ENCODE data around the gene PRAC1. TPM values are rescaled to one million over a fixed set of nuclear protein-coding genes. Genes with fewer than 3 reads are reported as not detected.

PRAC1 gene
- total RNA-seq, 1 experiment from 2014 or later: not detected

DNA sequence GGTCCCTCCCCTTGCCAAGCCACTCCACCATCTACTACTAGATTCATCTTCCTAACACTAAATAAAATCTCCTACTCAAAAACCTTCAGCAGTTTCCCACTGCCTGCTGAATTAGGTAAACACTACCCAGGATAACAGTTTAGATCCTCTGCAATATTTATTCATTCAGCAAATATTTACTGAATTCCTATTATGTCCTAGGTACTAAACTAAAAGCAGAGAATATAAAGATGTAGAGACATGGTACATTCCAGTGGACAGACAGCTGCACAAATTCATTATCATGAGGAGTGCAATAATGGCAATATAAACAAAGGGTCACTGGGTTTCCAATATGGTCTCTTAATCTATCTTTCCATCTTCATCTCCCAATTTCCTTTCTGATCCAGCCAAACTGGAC, 37.0 kb upstream of the PRAC1 start:
- H2BK120ac ChIP-seq (ENCODE audit: low read depth, low read length, poor library complexity, severe bottlenecking): no peak overlapping the region
- H3K27ac ChIP-seq (ENCODE audit: insufficient read length, low read depth, low read length): no peak overlapping the region
- H2BK15ac ChIP-seq (ENCODE audit: low read depth, low read length): no peak overlapping the region
- H3T11ph ChIP-seq (ENCODE audit: low read length): no peak overlapping the region
- H3K56ac ChIP-seq (ENCODE audit: insufficient read length, low read depth, low read length): no peak overlapping the region
- Mint-ChIP-seq H3K27ac (no peak overlapping the region), H3K36me3 (ENCODE audit: insufficient read depth in 1 of 3, low read depth in 3 of 3) (no peaks in the 10 kb centered on the region; a peak in 1 of 7 replicates), H3K4me3 (no peak overlapping the region), H3K27me3 (ENCODE audit: low read depth) (peaks cover 99% of the 10 kb centered on the region), H3K4me1 (peaks cover 2 to 3% of the 10 kb centered on the region in 2 experiments; a peak in 3 of 4 replicates), H3K9me3 (no peaks in the 10 kb centered on the region)
- no peak overlapping the region for H3K23ac ChIP-seq (ENCODE audit: insufficient read length, low read depth, low read length)
- H4K91ac ChIP-seq (ENCODE audit: insufficient read length, low read depth, low read length): no peak overlapping the region
- H3K79me2 ChIP-seq (ENCODE audit: insufficient read depth, low read length): no peaks in the 10 kb centered on the region
- no peak overlapping the region for H4K5ac ChIP-seq (ENCODE audit: insufficient read length, low read depth, low read length)
- no peak overlapping the region for H3K14ac ChIP-seq (ENCODE audit: insufficient read depth, low read length)
- H2BK20ac ChIP-seq (ENCODE audit: low read depth, low read length, poor library complexity, severe bottlenecking): no peak overlapping the region
- no peak overlapping the region for H3K9ac ChIP-seq (ENCODE audit: extremely low read depth, insufficient read length, low read length)
- no peaks in the 10 kb centered on the region for H3K79me1 ChIP-seq (ENCODE audit: insufficient read depth, low read depth, low read length, poor library complexity, severe bottlenecking)
- H2BK5ac ChIP-seq (ENCODE audit: insufficient read length, low read length): no peak overlapping the region
- no peak overlapping the region for H2BK12ac ChIP-seq (ENCODE audit: insufficient read length, low read depth, low read length)
- no peak for DNase-seq
- H4K8ac ChIP-seq (replicated peaks; ENCODE audit: insufficient read length, low read depth, low read length): no peak overlapping the region
- H4K20me1 ChIP-seq (ENCODE audit: control insufficient read depth, insufficient read depth, insufficient read length): no peaks in the 10 kb centered on the region
- no peak overlapping the region for H3K18ac ChIP-seq (ENCODE audit: insufficient read length, low read depth, low read length)
- no peak overlapping the region for H3K4me2 ChIP-seq (ENCODE audit: insufficient read depth, insufficient read length, low read length)
- no peak overlapping the region for H2AFZ ChIP-seq (ENCODE audit: low read length)
- H2AK5ac ChIP-seq (ENCODE audit: insufficient read length, low read length): no peak overlapping the region
- no peaks in the 10 kb centered on the region for H3K23me2 ChIP-seq (ENCODE audit: insufficient read length, low read depth, low read length, poor library complexity, severe bottlenecking)
- no peaks in the 10 kb centered on the region for H3K4me1 ChIP-seq (ENCODE audit: insufficient read depth, low read length)
- H3K27me3 ChIP-seq (ENCODE audit: insufficient read depth, low read length): peaks cover 52% of the 10 kb centered on the region
- TF ChIP-seq, protein P1, sequence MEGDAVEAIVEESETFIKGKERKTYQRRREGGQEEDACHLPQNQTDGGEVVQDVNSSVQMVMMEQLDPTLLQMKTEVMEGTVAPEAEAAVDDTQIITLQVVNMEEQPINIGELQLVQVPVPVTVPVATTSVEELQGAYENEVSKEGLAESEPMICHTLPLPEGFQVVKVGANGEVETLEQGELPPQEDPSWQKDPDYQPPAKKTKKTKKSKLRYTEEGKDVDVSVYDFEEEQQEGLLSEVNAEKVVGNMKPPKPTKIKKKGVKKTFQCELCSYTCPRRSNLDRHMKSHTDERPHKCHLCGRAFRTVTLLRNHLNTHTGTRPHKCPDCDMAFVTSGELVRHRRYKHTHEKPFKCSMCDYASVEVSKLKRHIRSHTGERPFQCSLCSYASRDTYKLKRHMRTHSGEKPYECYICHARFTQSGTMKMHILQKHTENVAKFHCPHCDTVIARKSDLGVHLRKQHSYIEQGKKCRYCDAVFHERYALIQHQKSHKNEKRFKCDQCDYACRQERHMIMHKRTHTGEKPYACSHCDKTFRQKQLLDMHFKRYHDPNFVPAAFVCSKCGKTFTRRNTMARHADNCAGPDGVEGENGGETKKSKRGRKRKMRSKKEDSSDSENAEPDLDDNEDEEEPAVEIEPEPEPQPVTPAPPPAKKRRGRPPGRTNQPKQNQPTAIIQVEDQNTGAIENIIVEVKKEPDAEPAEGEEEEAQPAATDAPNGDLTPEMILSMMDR (conservative IDR thresholded peaks at IDR 0.05): no peak
- no peaks in the 10 kb centered on the region for H3K9me3 ChIP-seq (ENCODE audit: control insufficient read depth, low read depth, low read length)
- H3K4ac ChIP-seq (ENCODE audit: low read depth, low read length): no peak overlapping the region

Measured in H9 (cell line).